Measurements from ENCODE around the gene ADGRV1.

The ADGRV1 gene

DNA sequence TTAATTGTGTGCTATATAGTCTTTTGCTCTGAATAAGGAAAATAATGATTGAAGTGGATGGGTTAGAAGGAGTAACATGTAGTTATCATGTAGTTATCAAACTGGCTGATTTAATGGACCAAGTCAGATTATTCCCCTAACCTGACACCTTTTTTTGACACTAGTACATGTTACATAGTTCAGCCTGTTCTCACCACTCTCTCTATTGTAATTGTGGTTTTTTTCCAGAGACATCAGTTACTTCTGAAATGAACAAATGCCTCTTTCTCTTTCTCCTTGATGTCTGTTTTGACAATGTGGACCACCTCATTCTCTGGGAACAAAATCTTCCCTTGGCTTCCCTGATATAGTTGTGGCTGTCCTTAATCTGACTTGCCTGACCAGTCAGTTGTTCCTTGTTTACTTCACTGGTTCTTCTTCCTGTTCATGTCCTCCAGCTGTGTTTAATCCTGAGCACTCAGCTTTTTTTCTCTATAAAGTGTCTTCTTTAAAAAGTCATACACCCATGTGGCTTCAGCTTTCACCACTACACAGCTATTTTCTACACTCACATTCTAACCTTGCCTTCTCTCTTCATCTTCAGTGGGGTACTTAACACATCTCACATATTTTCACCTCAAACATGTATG is 581.1 kb downstream of the ADGRV1 start:
- DNase-seq (no peak), ATAC-seq (ENCODE audit: insufficient read depth, low read depth) (no peak)
- H3K9me3 ChIP-seq (ENCODE audit: insufficient read depth, low read length, severe bottlenecking): no peaks in the 10 kb centered on the region
- no peaks in the 10 kb centered on the region for H3K79me2 ChIP-seq (ENCODE audit: insufficient read depth, low read length)
- no peak overlapping the region for H3K4me3 ChIP-seq (ENCODE audit: low read depth in 1 of 2, low read length in 2 of 2)
- no peaks in the 10 kb centered on the region for H3K36me3 ChIP-seq (ENCODE audit: insufficient read depth, low read length)
- no peak overlapping the region for H3K9ac ChIP-seq (ENCODE audit: low read depth, low read length)
- no peaks in the 10 kb centered on the region for H3K4me1 ChIP-seq (ENCODE audit: insufficient read depth, low read length)
- no peak overlapping the region for H2AFZ ChIP-seq (ENCODE audit: low read depth, low read length)
- no peak overlapping the region for H3K4me2 ChIP-seq (ENCODE audit: insufficient read depth, low read length)
- no peaks in the 10 kb centered on the region for H4K20me1 ChIP-seq (ENCODE audit: insufficient read depth, low read length)
- no peak for TF ChIP-seq EZH2 (IDR thresholded peaks at IDR 0.05; ENCODE audit: borderline replicate concordance, low read depth, low read length, severe bottlenecking)
- TF ChIP-seq, protein P1, sequence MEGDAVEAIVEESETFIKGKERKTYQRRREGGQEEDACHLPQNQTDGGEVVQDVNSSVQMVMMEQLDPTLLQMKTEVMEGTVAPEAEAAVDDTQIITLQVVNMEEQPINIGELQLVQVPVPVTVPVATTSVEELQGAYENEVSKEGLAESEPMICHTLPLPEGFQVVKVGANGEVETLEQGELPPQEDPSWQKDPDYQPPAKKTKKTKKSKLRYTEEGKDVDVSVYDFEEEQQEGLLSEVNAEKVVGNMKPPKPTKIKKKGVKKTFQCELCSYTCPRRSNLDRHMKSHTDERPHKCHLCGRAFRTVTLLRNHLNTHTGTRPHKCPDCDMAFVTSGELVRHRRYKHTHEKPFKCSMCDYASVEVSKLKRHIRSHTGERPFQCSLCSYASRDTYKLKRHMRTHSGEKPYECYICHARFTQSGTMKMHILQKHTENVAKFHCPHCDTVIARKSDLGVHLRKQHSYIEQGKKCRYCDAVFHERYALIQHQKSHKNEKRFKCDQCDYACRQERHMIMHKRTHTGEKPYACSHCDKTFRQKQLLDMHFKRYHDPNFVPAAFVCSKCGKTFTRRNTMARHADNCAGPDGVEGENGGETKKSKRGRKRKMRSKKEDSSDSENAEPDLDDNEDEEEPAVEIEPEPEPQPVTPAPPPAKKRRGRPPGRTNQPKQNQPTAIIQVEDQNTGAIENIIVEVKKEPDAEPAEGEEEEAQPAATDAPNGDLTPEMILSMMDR (IDR thresholded peaks at IDR 0.05; ENCODE audit: borderline replicate concordance, extremely low read depth, low read length, poor library complexity, severe bottlenecking): no peak
- H3K27me3 ChIP-seq (ENCODE audit: insufficient read depth, low read length, poor library complexity): peaks cover 14% of the 10 kb centered on the region
- no peak overlapping the region for H3K27ac ChIP-seq (ENCODE audit: low read length)

DNA sequence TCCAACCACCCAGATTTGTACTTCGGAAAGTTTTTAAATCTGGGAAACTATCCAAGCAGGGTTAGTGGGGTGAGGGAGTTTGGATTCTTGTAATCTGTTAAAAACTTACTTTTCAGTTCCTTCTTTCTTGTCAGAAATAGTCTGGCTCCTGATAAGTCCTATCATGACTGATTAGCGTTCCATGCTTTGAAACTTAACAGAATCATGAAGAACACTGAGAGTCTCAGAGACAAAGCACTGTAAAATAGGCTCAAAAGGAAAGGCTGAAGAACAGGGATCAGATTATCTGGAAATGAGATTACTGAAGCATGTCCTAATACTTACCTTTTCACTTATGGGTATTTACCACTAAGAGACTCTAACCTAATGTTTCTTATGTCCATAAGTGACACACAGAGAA is 582.1 kb downstream of the ADGRV1 start:
- no peak overlapping the region for H3K9ac ChIP-seq (ENCODE audit: low read depth, low read length)
- ATAC-seq (ENCODE audit: insufficient read depth, low read depth): no peak
- no peaks in the 10 kb centered on the region for H3K79me2 ChIP-seq (ENCODE audit: insufficient read depth, low read length)
- no peak overlapping the region for H3K4me3 ChIP-seq (ENCODE audit: low read depth in 1 of 2, low read length in 2 of 2)
- no peaks in the 10 kb centered on the region for H3K4me1 ChIP-seq (ENCODE audit: insufficient read depth, low read length)
- H3K4me2 ChIP-seq (ENCODE audit: insufficient read depth, low read length): no peak overlapping the region
- DNase-seq: no peak
- TF ChIP-seq, protein P1 (IDR thresholded peaks at IDR 0.05; ENCODE audit: borderline replicate concordance, extremely low read depth, low read length, poor library complexity, severe bottlenecking): no peak
- TF ChIP-seq EZH2 (IDR thresholded peaks at IDR 0.05; ENCODE audit: borderline replicate concordance, low read depth, low read length, severe bottlenecking): no peak
- H3K27me3 ChIP-seq (ENCODE audit: insufficient read depth, low read length, poor library complexity): peaks cover 14% of the 10 kb centered on the region
- no peaks in the 10 kb centered on the region for H3K36me3 ChIP-seq (ENCODE audit: insufficient read depth, low read length)
- H3K9me3 ChIP-seq (ENCODE audit: insufficient read depth, low read length, severe bottlenecking): no peaks in the 10 kb centered on the region
- H2AFZ ChIP-seq (ENCODE audit: low read depth, low read length): no peak overlapping the region
- H3K27ac ChIP-seq (ENCODE audit: low read length): no peak overlapping the region
- H4K20me1 ChIP-seq (ENCODE audit: insufficient read depth, low read length): no peaks in the 10 kb centered on the region

DNA sequence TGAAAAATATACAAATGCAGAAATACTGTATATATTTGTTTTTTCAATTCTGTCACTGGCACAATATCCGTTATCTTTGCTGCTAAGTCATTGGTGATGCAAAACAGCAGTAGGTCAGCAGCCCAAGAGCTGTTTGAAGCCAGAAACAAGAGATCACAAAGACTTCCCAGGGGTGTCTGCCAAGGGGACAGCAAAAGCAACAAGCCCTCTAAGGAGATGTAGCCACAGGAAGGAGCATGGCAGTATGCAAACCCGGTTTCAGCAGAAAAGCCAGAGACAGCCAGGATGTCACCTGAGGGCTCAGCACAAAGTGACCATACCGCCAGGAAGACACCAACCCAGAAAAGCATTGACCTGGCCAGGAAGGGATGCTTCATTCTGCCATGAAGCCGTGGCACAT is 583.0 kb downstream of the ADGRV1 start:
- H2AFZ ChIP-seq (ENCODE audit: low read depth, low read length): no peak overlapping the region
- no peaks in the 10 kb centered on the region for H3K79me2 ChIP-seq (ENCODE audit: insufficient read depth, low read length)

More for the DNA sequence above, 583.0 kb downstream of the ADGRV1 start:
- Histone ChIP-seq H3K9ac (ENCODE audit: low read depth, low read length) (no peak overlapping the region), H3K4me3 (ENCODE audit: low read depth in 1 of 2, low read length in 2 of 2) (no peak overlapping the region), H3K9me3 (ENCODE audit: insufficient read depth, low read length, severe bottlenecking) (no peaks in the 10 kb centered on the region), H3K27me3 (ENCODE audit: insufficient read depth, low read length, poor library complexity) (peaks cover 14% of the 10 kb centered on the region), H4K20me1 (ENCODE audit: insufficient read depth, low read length) (no peaks in the 10 kb centered on the region), H3K36me3 (ENCODE audit: insufficient read depth, low read length) (no peaks in the 10 kb centered on the region), H3K4me2 (ENCODE audit: insufficient read depth, low read length) (no peak overlapping the region), H3K4me1 (ENCODE audit: insufficient read depth, low read length) (no peaks in the 10 kb centered on the region), H3K27ac (ENCODE audit: low read length) (no peak overlapping the region)
- DNase-seq (no peak), ATAC-seq (ENCODE audit: insufficient read depth, low read depth) (no peak)
- no peak for TF ChIP-seq EZH2 (IDR thresholded peaks at IDR 0.05; ENCODE audit: borderline replicate concordance, low read depth, low read length, severe bottlenecking)
- TF ChIP-seq, protein P1 (IDR thresholded peaks at IDR 0.05; ENCODE audit: borderline replicate concordance, extremely low read depth, low read length, poor library complexity, severe bottlenecking): no peak

Data from DND-41 (cell line).